ENCODE measurements around the gene TESMIN.

TESMIN gene

DNA sequence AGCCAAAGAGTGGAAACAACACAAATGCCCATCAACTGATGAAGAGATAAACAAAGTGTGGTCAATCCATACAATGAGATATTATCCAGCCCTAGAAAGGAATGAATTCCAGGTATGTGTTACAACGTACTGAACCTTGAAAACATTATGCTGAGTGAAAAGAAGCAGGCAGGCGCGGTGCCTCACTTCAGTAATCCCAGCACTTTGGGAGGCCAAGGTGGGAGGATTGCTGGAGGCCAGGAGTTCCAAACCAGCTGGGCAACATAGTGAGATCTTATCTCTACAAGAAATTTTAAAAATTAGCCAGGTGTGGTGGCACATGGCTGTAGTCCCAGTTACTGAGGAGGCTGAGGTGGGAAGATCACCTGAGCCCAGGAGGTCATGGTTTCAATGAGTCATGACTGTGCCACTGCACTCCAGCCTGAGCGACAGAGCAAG, 24.6 kb upstream of the TESMIN start:
- no peak for DNase-seq
- peaks cover 99 to 100% (median 99%) of the 10 kb centered on the region in 3 donors for H3K36me3 ChIP-seq
- no peaks in the 10 kb centered on the region for H3K27me3 ChIP-seq
- intact Hi-C loops (cut with DNase I; ENCODE audit: low total_unique reads), result no loop called here
- TF ChIP-seq, protein P1, sequence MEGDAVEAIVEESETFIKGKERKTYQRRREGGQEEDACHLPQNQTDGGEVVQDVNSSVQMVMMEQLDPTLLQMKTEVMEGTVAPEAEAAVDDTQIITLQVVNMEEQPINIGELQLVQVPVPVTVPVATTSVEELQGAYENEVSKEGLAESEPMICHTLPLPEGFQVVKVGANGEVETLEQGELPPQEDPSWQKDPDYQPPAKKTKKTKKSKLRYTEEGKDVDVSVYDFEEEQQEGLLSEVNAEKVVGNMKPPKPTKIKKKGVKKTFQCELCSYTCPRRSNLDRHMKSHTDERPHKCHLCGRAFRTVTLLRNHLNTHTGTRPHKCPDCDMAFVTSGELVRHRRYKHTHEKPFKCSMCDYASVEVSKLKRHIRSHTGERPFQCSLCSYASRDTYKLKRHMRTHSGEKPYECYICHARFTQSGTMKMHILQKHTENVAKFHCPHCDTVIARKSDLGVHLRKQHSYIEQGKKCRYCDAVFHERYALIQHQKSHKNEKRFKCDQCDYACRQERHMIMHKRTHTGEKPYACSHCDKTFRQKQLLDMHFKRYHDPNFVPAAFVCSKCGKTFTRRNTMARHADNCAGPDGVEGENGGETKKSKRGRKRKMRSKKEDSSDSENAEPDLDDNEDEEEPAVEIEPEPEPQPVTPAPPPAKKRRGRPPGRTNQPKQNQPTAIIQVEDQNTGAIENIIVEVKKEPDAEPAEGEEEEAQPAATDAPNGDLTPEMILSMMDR (IDR thresholded peaks at IDR 0.05), result no peak
- no peak overlapping the region for H3K4me3 ChIP-seq
- no peak overlapping the region for H3K27ac ChIP-seq
- H3K9me3 ChIP-seq, result no peaks in the 10 kb centered on the region
- no peaks in the 10 kb centered on the region for H3K4me1 ChIP-seq

DNA sequence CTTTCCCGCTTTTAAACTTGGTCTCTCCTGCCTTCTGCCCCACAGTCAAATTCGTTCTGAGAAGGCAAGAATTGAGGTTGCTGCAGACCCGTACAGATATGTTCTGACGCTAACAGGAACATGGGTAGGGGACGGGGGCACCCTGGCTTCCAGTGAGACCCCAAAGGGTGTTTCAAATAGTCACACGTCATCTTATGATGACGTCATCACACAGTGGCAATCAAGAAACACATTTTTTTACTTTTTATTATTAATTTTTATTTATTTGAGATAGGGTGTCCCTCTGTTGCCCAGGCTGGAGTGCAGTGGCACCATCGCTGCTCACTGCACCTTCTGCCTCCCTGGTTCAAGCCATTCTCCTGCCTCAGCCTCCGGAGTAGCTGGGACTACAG, 22.9 kb upstream of the TESMIN start:
- no peaks in the 10 kb centered on the region for H3K9me3 ChIP-seq
- TF ChIP-seq, protein P1 (IDR thresholded peaks at IDR 0.05), result no peak
- intact Hi-C loops (cut with DNase I; ENCODE audit: low total_unique reads), result no loop called here
- H3K27ac ChIP-seq, result no peak overlapping the region
- no peaks in the 10 kb centered on the region for H3K4me1 ChIP-seq
- no peak for DNase-seq
- H3K36me3 ChIP-seq, result peaks cover 97 to 100% (median 99%) of the 10 kb centered on the region in 3 donors
- H3K4me3 ChIP-seq, result no peak overlapping the region
- no peaks in the 10 kb centered on the region for H3K27me3 ChIP-seq

DNA sequence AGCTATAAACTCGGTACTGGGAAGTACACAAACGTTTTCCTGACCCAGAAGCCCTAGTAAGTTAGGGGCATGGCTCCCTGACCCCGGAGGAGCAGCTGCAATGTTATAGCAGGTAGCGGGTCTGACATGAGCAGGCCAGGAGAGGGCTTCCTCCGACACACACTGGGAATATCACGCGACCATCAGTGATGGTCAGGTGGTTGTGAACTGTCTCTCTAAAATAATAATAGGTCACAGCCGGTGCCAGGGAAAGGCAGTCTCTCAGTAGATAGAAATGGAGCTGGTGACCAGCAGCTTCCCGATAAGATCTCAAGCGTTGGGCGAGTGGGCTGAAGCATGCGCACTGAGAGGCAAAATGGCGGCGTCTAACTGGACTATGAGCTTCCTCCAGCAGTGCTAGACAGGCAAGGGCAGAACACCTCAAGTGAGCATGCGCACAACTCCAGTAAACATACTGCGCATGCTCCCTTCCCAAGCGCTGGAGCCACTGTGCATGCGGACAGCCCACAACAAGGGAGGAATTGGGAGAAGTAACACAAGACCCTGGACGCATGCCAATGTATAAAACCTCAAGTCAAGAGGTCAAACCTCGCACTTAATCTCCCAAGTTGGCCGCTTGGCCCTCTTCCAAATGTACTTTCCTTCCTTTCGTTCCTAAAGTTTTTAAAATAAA, 22.3 kb upstream of the TESMIN start:
- Histone ChIP-seq H3K4me3 (no peak overlapping the region), H3K27ac (no peak overlapping the region), H3K9me3 (no peaks in the 10 kb centered on the region), H3K4me1 (no peaks in the 10 kb centered on the region), H3K27me3 (no peaks in the 10 kb centered on the region), H3K36me3 (peaks cover 98 to 100% (median 99%) of the 10 kb centered on the region in 3 donors)
- no peak for DNase-seq
- intact Hi-C loops (cut with DNase I; ENCODE audit: low total_unique reads), result no loop called here
- TF ChIP-seq, protein P1 (IDR thresholded peaks at IDR 0.05), result no peak

DNA sequence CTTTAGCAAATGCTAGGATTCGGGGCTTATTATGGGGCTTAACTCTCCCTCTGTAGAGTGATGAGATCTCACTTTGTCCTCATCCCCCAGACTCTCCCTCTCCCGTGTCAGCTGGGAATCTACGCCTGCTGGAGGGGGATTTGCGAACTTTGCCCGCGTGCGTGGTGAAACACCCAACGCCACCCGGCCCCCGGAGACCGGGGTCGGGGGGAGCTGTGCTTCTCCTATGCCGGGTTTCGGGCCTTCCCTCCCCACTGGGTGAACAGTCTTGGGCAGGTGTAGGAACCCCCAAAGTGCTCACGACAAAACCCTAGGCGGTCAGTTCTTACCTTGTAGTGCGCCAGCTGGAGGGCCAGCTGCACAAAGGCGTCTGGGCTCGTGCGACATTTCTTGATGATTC, 21.6 kb upstream of the TESMIN start:
- no peak for DNase-seq
- Histone ChIP-seq H3K9me3 (no peaks in the 10 kb centered on the region), H3K27ac (no peak overlapping the region), H3K36me3 (peaks cover 96 to 97% (median 97%) of the 10 kb centered on the region in 3 donors), H3K4me3 (no peak overlapping the region), H3K4me1 (no peaks in the 10 kb centered on the region), H3K27me3 (no peaks in the 10 kb centered on the region)
- intact Hi-C loops (cut with DNase I; ENCODE audit: low total_unique reads), result no loop called here
- TF ChIP-seq, protein P1 (IDR thresholded peaks at IDR 0.05), result no peak

DNA sequence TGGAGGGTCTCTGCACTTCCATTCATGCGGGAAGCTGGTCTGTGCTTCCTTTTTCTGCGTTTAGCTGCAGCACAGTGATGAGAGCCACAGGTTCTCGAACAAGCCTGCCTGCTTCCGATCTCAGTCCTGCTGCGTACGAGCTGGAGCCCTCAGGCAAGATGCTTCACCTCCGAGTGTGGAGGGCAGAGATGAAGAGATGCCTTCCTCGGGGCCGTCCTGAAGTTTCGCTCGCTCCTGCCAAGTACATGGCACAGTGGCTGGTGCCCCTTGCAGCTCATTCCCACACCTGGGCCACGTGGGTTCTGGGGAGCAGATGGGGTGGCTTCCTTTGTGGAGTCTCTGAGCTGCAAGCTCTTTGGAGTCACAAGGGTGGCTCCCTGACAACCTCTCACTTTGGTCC, 19.5 kb upstream of the TESMIN start:
- Histone ChIP-seq H3K27ac (no peak overlapping the region), H3K27me3 (no peaks in the 10 kb centered on the region), H3K9me3 (no peaks in the 10 kb centered on the region), H3K36me3 (peaks cover 87 to 96% (median 92%) of the 10 kb centered on the region in 3 donors), H3K4me1 (no peaks in the 10 kb centered on the region), H3K4me3 (no peak overlapping the region)
- no peak for DNase-seq
- TF ChIP-seq, protein P1 (IDR thresholded peaks at IDR 0.05), result no peak
- intact Hi-C loops (cut with DNase I; ENCODE audit: low total_unique reads), result no loop called here
